HFF-Myc (cell line): ENCODE data around the gene SNTG2.

Experiments used
- DNase-seq: peaks from one replicate; pipeline ENCODE4 v3.0.0-alpha.2; 2011; ENCODE audit warnings: low read depth; ENCODE audit errors: extremely low read depth
- H3K4me3 ChIP-seq: replicated peaks from 2 replicates; pipeline ENCODE4 v1.5.1; 2011; ENCODE audit warnings: low read depth, mild to moderate bottlenecking, control low read depth, low read length
- TF ChIP-seq, protein P1 (sequence below): IDR thresholded peaks from 2 replicates; pipeline ENCODE4 v1.5.1; 2012; ENCODE audit warnings: mild to moderate bottlenecking, low read depth, low read length, control low read depth; ENCODE audit errors: missing control alignments

The SNTG2 gene

DNA sequence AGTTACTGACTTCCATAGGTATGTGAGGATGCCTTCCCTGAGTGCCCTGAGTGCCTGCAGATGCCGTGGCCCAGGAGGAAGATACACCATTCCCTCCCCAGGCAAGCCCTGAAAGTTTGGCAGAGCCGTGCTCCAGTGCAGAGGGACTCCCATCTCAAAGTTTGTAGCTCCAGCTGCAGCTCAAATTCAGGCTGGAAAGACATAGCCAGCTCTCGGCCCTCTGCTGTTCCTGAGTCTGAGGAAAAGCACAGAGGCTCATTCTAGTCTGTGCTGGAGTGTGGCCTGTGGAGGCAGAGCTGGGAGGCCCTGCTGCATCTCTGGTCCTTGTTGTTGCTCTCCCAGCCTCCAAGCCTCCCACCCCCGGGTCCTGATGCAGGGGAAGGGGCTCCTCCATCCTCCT is 446.7 kb downstream of the SNTG2 start:
- DNase-seq = no peak
- TF ChIP-seq, protein P1, sequence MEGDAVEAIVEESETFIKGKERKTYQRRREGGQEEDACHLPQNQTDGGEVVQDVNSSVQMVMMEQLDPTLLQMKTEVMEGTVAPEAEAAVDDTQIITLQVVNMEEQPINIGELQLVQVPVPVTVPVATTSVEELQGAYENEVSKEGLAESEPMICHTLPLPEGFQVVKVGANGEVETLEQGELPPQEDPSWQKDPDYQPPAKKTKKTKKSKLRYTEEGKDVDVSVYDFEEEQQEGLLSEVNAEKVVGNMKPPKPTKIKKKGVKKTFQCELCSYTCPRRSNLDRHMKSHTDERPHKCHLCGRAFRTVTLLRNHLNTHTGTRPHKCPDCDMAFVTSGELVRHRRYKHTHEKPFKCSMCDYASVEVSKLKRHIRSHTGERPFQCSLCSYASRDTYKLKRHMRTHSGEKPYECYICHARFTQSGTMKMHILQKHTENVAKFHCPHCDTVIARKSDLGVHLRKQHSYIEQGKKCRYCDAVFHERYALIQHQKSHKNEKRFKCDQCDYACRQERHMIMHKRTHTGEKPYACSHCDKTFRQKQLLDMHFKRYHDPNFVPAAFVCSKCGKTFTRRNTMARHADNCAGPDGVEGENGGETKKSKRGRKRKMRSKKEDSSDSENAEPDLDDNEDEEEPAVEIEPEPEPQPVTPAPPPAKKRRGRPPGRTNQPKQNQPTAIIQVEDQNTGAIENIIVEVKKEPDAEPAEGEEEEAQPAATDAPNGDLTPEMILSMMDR = no peak
- H3K4me3 ChIP-seq = no peak overlapping the region

DNA sequence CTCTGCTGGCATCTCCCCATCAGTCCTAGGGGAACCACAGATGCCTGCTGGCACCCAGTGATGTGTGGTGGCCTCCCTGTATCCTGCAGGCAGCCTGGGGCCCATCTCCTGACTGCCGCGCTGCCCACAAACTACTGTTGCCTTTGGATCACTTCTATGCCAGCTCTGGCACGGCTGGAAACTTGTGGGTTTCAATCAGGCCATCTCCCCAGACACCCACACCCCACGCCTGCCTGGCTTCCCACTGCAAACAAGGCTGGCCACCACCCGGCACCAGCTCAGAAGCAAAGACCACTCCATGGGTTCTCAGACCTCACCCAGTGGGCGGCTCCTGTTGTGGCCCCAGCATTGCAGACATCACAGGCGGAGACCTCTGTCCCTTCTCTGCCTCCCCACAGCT is 447.5 kb downstream of the SNTG2 start:
- TF ChIP-seq, protein P1 = no peak

DNA sequence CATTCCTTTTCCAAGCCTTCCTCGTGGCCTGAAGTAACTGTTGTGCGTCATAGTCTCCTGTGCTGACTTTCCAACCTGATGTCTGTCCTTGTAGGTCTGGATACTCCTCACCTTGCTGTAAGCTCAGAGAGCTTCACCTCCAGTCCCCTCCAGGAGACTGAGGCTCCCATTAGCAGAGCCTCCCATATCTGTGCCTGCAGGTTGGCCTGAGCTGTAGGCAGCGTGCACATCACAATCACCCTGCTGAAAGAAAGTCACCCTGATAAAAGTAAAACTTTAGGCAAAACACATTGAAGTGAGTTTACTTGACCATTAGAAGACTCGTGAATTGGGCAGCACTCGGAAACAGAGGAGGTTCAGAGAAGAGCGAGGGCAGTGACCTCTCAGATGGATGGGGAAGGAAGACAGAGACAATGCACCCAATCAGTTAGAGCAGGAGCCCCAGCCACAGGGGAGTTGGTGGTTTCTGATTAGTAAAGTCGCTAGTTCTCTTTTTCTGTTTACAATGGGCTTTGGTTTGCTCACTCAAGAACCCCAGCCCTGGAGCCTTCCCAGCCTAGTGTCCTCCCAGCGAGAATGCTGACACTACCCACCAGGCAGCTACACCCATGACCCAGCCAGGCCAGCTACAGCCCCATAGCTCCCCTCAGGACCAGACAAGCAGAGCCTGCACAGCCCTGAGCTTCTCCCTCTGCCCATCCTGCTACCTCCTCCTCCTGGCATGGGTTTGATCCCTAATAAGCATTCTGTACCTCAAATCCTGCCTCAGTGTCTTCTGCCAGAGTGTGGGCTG is 450.5 kb downstream of the SNTG2 start:
- TF ChIP-seq, protein P1 = no peak
- DNase-seq = no peak
- H3K4me3 ChIP-seq = no peak overlapping the region

More for the DNA sequence above, 447.5 kb downstream of the SNTG2 start:
- no peak overlapping the region for H3K4me3 ChIP-seq
- no peak for DNase-seq

DNA sequence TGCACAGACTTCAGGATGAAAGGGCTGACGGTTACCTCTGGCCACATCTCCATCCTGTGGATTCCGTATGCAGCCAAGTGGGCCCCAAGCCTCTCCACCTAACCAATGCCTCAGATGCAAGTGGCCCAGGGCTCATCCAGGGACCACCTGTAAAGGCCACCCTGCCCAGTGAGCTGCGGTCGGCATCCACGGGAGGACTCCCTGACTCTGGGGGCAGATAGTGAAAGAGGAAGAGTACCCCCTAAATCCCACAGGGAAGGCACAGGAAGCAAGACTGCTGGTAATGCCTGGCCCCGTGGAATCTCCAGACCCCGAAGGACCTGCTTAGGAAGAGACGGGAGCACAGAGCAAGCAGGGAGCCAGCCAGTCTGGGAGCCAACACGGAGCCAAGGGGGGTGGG is 451.4 kb downstream of the SNTG2 start:
- H3K4me3 ChIP-seq = no peak overlapping the region
- DNase-seq = no peak
- TF ChIP-seq, protein P1 = no peak

DNA sequence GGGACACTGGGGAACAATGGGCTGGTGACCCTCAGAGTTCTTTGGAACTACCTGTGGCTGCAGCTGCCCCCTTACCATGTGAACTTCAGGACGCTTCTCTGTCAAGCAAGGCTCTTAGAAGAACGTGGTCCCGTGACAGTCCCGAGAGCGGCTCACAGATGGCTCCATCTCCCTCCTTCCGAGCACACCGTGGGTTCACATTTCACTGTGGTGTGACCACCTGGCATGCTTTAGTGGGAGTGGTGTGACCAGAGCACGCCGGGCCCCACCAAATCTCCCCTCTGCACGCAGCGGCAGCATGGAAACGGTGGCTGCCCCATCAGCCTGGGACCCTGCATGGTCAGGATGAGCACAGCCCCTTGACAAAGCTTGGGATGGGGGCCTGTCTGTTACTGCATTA is 452.9 kb downstream of the SNTG2 start:
- H3K4me3 ChIP-seq = no peak overlapping the region
- DNase-seq = no peak
- TF ChIP-seq, protein P1 = no peak

DNA sequence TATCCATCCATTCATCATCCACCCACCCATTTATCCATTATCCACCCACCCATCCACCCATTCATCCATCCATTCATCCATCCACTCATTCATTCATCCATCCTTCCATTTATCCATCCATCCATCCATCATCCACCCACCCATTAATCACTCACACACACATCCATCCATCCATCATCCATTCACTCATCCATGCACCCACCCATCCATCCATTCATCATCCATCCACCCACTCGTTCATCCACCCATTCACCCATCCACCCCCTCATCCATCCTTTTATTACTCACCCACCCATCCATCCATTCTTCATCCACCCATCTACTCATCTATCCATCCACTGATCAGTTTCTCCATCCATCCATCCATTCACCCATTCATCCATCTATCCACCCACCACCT is 454.5 kb downstream of the SNTG2 start:
- no peak for DNase-seq
- TF ChIP-seq, protein P1 = no peak
- no peak overlapping the region for H3K4me3 ChIP-seq

DNA sequence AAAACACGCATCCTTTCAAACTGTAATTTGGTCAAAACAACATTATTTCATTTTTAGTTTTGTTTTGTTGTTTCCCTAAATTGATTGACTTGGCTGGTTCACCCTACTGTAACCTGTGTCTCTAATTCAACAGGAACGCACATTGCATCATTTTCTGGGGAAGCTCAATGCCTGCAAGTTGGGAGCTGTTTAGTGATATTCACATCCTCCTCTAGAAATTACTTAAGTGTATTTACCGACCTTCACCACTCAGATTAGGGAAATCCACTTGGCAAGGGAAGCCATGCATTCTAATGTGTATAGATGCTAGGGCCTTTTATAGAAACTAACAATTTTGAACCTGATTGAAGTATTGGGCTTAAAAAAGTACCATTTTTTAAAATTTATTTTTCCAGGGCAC is 455.3 kb downstream of the SNTG2 start:
- TF ChIP-seq, protein P1 = no peak
- no peak for DNase-seq
- H3K4me3 ChIP-seq = no peak overlapping the region
